HTR-8/SVneo (cell line): ENCODE results near the gene ACIN1.
"Not testable (repeated sequence)": the region's sequence is repeated elsewhere in the genome, so short reads cannot be mapped to it uniquely, and the experiment has no call there.

Source experiments
- DNase-seq: peaks from one replicate; pipeline ENCODE4 v3.0.0; 2011; ENCODE audit warnings: low spot score, mixed read lengths; ENCODE audit not compliant: insufficient read length
- FAIRE-seq: peaks from 2 replicates; lab custom pipeline; 2011; peaks lifted over from hg19 to GRCh38; lab: Jason Lieb, UNC

The ACIN1 gene

DNA sequence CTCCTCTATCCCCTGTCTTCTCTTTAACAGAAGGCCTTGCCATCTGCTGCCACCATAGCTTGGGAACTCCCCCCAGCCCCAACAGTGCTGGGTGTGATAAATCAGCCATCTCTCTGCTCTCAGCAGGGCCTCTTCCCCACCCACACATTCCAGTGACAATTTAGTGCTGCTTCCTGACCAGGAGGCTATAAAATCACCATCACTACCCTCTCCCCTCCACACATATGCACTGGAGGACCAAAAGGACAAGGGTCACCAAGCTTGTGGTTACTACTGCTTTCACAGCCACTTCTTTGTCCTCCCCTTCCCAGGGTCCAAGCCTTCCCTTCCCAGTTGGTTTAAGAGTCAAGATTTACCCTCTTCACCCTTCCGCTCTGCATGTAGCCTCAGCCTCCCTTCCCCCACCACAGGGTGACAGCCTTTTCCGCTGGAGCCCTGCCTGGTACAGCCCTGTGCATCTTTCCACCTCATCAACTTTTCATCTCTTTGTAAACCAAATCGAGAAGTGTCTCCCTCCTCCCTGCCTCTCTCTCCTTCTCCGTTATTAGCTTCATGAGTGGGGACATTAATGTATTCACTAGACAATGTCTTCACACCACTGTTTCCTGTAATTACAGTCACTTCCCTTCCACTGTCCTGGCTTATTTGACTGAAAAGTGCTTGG lies 69.7 kb downstream of the ACIN1 start:
- DNase-seq, result no peak
- no peak for FAIRE-seq

DNA sequence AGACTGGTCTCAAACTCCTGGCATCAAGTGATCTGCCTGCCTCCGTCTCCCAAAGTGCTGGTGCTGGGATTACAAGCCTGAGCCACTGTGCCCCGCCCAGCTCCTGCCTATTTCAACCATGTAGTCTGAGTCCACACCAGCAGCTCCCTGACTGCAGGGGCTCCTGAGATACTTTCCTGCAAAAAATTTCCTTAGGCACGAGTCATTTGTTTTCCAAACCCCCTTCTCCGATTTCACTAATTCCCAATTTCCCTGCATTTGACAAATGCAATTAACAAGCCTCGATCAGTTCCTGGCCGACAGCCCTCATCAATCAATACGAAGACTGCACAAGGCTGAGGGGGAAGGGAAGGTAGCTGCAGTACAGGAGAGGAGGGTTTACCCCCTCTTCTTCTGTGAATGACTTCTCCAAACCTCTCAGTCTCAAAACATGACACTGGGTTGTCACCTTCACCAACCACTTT lies 70.3 kb downstream of the ACIN1 start:
- DNase-seq (no peak), FAIRE-seq (no peak)

DNA sequence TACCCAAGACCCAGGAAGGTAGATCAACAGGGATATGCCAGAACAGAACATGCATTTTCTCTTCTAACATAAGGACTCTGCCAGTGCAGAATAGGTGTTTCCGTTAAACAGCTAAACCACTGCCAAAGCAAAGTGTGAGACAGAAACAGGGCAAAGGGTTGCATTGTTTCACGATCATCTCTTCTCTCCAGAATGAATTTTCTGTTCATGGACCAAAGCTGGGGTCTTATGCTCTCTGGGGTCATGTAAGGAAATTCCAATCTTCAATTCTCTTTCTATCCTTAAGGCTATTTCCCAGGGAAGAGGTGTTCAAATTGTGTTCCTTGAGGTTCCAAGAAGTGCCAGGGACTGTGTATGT lies 71.2 kb downstream of the ACIN1 start:
- no peak for FAIRE-seq

DNA sequence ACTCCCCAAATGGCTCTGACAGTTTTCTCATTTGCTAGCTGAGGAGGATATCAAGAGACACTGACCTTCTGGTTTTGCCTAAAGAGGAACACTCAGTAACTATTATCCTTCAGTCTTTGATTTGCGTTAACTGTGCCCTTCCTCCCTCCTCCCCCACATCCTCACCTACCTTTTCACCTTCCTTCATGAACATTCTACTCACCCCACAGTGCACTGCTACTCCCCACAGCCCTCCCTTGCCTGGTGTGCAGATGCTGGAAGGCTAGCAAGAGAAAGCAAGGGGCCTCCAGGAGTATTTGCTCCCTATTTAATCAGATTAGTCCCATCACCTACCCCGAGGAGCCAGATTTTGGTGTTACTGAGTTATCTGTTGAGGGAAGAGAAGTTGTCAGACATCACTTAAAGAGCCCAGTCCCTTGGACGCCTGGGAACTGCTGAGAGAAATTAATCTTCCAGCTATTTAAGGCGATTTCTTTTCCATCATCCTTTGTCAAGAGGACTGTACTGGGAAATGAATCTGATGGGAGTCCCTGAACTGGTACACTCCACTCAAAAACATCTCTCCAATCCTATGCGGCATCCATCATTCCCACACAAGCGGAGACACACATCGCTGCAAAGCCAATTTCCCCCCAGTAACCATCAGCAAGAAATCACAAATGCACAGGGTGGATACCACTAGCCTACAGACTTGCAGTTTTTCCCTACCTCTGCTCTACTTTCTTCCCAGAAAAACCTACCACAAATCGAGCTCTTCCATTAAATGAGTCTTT lies 71.7 kb downstream of the ACIN1 start:
- DNase-seq (no peak), FAIRE-seq (no peak)

More for the DNA sequence above, 71.2 kb downstream of the ACIN1 start:
- no peak for DNase-seq

DNA sequence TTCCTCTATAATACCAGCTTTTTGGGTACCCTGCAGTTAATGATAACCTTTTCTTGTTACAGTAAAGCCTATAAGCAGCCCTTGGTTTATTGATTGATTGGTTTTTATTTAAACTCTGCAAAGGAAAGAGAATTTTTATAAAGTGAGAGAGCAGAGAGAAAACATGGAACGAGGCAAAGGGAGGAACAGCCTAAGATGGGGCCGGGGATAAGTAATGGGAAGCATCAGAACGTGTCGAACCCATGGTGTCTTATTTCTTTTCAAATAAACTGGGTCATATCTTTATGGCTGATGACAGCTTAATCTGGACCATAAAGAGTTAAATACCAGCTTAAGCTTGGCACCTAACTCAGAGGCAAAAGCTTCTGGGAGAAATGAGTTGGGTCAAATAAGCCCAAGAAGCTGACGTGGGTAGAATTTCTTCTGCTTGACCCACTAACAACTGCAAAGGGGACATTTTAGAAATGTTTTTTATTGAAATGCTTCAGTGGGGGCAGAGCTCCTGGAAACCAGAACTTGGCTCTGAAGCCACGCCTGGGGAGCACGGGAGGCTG lies 73.0 kb downstream of the ACIN1 start:
- no peak for FAIRE-seq
- DNase-seq, result no peak

DNA sequence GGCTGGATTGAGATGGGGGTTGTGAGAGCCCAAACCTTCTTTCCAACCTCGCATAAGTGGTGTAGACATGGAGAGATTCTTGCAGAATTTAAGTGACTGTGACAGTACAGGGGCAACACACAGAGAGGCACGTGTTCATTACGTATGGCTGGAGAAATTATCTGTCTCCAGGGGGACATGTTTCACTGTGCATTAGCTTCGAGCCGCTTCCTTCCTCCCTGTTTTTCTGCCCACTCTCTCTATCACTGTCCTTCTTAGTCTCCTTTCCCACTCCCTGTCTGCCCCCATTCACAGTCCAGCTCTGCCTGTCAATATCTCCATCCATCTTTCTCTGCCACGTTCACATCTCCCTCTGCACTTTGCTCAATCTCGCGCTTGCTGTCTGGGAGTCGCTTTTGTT lies 73.5 kb downstream of the ACIN1 start:
- FAIRE-seq (no peak), DNase-seq (no peak)

DNA sequence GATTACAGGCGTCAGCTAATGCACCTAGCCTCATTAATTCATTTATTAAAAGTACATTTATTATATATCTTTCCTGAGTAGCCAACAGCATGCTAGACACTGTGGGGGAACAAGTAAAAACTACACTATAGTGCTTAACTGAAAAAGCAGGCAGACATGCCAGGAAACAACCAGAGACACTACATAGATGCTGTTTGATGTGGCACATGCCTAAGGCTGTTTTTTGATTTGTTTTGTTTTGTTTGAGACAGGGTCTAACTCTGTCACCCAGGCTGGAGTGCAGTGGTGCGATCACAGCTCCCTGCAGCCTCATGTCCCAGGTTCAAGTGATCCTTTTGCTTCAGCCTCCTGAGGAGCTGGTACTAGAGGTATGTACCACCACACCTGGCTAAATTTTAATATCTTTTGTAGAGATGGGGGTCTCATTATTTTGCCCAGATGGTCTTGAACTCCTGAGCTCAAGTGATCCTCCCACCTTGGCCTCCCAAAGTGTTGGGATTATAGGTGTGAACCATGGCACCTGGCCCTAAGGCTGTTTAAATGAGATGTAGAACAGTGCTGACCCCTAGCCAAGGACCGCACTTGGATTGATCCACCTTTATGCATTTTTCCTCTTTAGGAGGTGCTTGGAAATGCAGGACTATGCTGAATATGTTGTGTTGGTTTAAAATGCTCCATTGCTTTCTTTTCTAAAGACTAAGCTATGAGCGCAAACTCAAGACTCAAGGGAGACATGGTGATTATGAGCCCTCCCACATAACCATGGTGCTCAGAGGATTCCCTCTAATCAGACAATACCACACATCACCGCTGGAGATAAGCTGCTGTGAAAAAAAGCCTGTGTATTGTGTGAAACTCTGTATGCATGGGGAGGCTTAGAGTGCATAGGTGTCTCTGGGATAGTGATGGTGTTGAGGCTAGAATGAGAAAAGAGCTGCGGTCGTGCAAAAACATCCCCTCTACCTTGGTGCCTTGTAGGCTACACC lies 74.5 kb downstream of the ACIN1 start:
- DNase-seq (no peak), FAIRE-seq (no peak)

DNA sequence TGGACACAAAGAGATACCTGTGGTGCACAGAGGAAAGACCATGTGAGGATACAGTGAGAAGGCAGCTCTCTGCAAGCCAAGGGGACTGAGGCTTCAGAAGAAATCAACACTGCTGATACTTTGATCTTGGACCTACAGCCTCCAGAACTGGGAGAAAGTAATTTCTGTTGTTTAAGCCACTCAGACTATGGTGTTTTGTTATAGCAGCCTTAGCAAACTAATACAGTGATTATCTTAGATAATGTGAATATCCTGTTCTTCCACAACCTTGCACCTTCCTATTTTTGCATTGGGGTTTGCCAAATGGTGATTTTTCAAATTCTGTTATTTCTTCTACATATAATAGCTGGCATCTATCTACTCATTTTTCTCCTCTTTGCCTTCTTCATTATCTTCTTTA lies 76.8 kb downstream of the ACIN1 start:
- FAIRE-seq (no peak), DNase-seq (no peak)

DNA sequence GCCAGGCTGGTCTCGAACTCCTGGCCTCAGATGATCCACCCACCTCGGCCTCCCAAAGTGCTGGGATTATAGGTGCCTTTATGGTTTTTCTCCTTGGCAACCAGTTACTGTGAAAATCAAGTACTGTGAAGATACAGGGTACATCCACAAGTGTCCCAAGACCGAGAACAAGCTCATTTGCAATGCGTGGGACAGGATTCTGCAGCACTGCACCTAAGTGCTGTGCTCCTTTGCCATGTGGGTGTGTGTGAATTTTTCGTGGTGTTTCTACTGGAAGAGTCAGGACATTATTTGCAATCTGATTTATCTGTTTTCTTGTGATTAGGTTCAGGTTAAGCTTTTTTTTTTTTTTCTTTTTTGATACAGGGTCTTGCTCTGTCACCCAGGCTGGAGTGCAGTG lies 77.8 kb downstream of the ACIN1 start:
- DNase-seq, result no peak
- no peak for FAIRE-seq

DNA sequence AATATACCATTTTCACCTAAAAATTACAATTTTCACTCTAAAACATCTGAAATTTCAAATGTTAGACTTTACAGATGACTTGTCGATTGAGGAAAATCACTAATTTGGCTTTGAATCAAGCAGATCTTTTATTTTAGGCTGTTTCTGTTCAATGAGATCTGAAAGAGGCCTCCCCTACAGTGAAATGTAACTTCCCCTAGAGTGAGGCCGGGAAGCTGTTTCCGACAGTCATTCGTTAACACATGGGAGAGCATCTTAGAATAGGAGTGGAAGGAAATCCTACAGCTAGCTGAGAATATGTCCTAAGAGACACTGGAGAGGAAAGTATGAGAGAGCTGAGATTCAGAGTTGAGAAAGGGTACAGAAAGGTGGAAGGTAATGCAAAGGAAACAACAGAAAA lies 79.3 kb downstream of the ACIN1 start:
- FAIRE-seq (no peak), DNase-seq (no peak)

DNA sequence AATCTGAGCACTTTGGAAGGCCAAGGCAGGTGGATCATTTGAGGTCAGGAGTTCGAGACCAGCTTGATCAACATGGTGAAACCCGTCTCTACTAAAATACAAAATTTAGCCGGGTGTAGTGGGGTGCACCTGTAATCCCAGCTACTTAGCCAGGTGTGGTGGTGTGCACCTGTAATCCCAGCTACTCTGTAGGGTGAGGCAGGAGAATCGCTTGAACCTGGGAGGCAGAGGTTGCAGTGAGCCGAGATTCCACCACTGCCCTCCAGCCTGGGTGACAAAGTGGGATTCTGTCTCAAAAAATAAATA lies 81.2 kb downstream of the ACIN1 start:
- not testable (repeated sequence) for DNase-seq, FAIRE-seq

DNA sequence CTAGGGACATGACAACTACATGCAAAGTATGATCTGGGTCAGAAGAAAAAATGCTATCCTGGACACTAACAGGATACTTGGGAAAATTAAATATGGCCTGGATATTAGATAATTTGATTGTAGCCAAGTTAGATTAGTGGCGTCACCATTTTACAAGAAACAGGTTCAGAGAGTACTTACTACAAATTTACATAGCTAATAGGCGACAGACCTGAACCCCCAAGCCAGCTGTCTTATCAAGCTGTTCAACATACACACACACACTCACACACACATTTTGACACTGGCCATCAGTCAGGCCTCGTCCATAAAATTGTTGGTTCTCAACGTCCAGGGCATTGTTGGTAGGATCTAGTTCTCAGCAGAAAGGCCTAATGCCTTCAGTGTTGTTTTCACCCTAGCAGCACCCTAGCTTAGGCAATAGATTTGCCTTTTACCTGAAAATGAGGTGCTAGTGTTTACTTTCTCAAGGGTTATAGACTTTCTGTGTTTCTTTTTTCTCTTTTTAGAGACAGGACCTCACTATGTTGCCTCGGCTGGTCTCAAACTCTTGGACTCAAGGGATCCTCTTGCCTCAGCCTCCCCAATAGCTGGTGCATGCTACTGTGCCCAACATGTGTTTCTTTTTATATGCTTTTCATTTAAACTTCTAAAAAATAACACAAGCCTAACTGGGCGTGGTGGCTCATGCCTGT lies 81.7 kb downstream of the ACIN1 start:
- DNase-seq, result no peak
- FAIRE-seq, result no peak

DNA sequence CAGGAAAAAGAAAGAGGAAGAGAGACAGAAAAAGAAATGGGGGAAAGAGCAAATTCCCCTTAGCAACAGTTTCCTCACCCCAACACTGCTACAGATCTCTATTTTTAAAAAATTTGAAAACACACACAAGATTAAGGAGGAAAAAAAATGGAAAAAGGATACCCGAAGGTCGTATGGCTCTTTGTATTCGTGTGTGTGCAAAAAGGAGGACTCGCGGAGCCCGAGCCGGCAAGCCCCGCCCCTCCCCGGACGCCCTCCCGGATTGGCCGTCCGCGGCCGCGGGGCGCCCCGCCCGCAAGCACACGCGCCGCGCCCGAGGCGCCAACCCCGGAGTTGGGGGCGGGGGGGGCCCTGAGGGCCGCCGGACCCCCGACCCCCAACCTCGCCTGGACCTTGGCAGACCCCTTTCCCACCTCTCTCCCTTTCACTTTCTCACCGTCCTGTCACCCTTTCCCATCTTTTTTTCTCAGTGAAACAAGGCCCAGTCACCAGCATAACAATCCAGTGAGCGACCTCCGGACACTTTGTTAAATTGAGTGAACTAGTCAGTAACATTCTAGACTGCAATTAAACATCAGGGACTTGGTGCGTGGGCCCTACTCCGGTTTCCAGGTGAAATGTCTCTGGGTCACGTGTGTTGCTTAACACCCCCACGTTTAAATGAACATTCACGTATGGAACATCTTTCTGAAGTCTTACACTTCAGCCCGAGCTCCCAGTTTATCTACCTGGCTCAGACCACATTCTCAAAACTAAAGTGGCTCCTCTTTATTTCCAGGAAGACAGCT lies 84.8 kb downstream of the ACIN1 start, which contains the start of gene C14orf93:
Gene C14orf93 (minus strand): TSS at position 205 of the 788 bp plus-strand sequence. CDS start 11,120 bp downstream, outside the sequence.
- DNase-seq (peak; percentile 64), FAIRE-seq (no peak)

DNA sequence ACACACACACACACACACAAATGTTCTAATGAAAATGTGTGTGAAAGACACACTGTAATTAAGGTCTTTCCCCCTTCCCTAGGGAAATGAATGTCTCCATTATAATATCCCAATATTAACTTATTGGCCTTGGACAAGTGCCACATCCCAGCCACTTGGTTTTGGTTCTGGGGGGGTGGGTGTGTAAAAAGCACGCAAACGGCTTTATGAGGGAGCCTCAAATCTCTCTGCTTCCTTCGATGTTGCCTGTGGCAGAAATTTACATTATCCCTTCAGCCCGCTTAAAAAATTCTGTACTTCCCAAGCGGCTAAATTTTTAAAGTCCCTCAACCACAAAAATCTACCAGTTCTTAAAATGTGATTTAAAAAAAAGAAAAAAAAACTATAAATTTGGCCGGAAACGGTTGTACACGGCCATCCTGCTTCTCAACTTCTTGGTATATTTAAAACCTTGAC lies 85.4 kb downstream of the ACIN1 start:
- FAIRE-seq, result no peak
- no peak for DNase-seq

DNA sequence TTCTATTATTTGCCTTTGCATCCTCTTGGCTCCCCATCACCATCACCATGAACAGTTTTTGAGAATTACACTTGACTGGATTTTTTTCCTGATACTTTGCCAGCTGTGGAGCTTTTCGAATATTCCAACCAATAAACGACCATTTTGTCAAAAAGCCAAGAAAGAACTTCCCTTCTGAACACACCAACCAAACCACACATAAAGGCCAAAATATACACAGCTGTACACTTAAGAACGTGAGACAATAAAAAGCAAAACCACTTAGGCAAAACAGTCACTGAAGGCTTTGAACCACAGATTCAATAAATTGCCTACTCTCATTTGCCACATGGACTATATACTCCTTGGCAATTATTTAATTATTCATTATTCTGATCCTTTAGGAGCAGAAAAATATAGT lies 86.1 kb downstream of the ACIN1 start:
- DNase-seq, result no peak
- FAIRE-seq, result no peak
